DMS 273 treated with DMSO at 0.1 percent for 48 hours (cell line): ENCODE measurements around the gene AQP9.

Source experiments
- DNase-seq: peaks from one replicate; lab custom pipeline; 2025; lab: John Stamatoyannopoulos, UW

The AQP9 gene

DNA sequence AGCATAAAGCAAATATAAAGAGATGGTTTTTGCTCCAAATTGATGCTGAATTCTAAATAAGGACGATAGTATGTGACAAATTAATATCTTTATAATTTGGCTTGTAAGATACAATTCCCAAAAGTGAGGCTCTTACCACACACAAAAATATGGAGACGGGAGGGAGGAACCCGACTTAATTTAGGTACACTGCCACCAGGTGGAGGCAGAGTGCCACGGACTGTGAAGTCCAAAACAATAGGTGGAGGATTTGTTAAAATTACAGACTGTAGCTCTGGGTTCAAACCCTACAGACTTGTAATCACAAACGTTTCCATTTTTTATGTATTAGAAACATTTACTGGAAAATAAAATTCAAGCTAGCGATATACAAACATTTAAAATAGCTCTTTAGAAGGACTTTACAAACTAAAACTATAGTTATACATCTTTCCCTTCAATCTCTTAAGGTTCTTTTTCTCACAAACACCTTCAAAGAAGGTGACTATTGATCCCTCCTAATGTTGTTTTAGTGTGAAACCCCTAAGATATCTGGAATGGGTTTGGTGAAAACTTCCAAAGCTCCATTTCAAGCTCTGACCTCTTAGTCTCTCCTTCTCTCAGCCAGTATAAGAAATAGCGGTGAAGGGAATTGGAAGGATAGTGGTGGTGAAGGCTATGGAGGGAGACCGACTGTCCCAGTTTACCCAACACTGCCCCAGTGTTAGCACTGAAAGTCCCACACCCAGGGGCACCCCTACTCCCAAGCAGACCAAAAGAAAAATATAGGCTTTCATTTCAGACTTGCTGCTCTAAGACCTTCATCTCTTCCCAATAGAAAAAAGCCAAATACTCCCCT, 89.7 kb downstream of the AQP9 start:
- no peak for DNase-seq

DNA sequence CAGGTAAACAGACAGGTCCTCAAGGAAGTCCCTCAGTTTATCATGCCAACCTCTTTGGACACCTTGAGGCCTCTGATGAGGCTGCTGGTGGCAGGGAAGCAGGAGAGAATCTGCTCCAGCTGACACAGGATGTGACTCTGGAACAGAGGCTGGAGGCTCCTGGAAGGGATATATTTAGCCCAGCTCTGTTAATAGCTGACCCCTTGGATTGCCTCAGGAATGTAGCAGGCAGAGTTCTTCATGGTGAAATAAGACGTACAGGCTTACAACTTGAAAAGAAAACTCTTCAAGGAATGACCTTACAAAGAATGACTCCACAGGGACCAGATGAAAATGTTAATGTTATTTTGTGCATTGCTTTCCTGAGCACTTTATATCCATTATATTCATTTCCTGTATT, 90.5 kb downstream of the AQP9 start:
- DNase-seq: no peak

DNA sequence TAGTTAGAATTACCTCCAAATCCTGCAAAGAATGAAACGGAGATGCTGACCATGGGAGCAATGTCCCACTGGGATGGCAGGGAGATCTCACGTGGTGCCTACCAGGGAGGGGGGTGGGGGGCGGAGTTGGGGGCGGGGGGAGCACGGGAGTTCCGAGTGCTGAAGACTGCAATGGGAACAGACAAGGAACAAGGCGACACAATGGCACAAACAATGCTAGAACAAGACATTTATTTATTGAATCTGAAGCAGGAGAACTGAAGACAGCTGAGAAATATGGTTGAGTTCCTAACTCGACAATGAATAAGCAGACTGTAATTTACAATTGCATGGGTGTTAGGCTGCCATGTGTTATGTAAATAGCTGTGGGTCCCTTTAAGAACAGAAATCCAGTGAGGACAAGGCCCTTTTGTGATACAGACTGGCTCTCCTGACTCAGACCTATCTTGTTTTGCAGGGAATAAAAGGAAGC, 91.2 kb downstream of the AQP9 start:
- no peak for DNase-seq

DNA sequence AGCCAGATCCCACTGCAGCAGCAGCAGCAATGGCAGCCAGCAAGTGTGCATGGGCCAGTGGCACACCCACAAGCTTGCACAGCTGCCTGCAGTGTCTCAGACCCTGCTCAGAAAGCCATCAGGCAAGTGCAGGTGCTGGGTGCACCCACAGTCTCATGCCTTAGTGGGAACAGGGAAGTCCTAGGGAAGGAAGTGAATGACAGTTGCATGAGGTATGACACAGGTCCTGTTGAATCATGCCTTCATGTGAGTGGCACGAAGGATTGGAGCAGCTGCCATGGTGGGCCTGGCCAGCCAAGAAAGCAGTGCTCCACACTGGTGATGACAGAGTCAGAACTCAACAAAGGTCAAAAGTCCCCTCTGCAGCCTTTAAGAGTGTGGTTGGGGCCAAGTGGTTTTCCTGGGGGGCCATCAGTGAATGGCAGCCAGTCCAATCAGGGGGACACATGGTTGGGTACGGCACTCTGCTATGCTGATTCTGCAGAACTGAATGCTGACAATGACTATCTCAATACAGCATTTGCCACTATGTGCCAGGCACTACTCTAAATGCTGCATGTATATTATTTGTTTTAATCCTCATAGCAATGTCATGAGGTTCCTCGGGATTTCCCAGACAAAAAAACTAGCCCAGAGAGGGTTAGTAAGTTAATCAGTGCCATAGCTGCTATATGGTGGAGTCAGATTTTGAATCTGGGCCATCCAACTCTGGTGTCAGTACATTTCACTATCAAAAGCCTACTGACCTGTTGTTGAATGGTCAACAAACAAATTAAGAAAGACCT, 94.3 kb downstream of the AQP9 start:
- DNase-seq: no peak

DNA sequence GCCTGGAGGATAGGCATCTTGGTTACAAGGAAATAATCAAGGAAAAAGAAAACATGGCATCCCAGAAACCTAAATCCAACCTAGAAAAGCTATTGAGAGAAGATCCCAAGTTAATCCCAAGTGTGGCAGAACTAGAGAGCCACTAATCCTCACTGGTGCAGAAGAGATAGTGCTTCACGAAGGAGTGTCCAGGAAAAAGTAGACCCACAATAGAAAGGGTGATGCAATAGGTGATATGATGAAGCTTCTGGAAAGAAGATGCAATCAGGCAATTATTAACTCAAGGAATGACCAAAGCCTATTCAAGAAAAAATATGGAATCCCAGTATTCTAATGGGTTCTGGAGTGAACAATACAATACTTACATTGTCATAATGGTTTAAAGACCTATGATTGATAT, 95.2 kb downstream of the AQP9 start:
- no peak for DNase-seq
